Immature natural killer cell (primary cell): Measurements from ENCODE around the gene EYA2. TPM values are rescaled to one million over a fixed set of nuclear protein-coding genes. Genes with fewer than 3 reads are reported as not detected.
A peak's percentile ranks its signal among the peaks of the same experiment; 100 is the strongest.

ENCODE experiments used
- DNase-seq, 3 donors: peaks; one replicate each; pipeline ENCODE4 v3.0.0; 2022; ENCODE audit warnings: mixed read lengths in 1 of 3
- H3K27ac Mint-ChIP-seq, 6 donors: one replicate each; pipeline ENCODE4 v1.8.0; 2020; ENCODE audit warnings: mixed read lengths in 6 of 6, mild to moderate bottlenecking in 5 of 6, inconsistent platforms in 4 of 6, moderate library complexity in 3 of 6
- H3K27me3 Mint-ChIP-seq, 3 donors: one replicate each; pipeline ENCODE4 v1.8.0; 2020 to 2021; ENCODE audit warnings: low read depth in 3 of 3, mild to moderate bottlenecking in 3 of 3, mixed read lengths in 3 of 3, moderate library complexity in 3 of 3, inconsistent platforms in 1 of 3
- H3K36me3 Mint-ChIP-seq, 3 donors: one replicate each; pipeline ENCODE4 v1.8.0; 2020; ENCODE audit warnings: mixed read lengths in 3 of 3, inconsistent platforms in 2 of 3, mild to moderate bottlenecking in 2 of 3
- H3K4me1 Mint-ChIP-seq, 2 donors: one replicate each; pipeline ENCODE4 v1.8.0; 2020; ENCODE audit warnings: inconsistent platforms in 2 of 2, mild to moderate bottlenecking in 2 of 2, mixed read lengths in 2 of 2, moderate library complexity in 1 of 2
- H3K4me3 Mint-ChIP-seq, 5 donors: one replicate each; pipeline ENCODE4 v1.8.0; 2020; ENCODE audit warnings: mild to moderate bottlenecking in 5 of 5, mixed read lengths in 5 of 5, inconsistent platforms in 3 of 5, moderate library complexity in 3 of 5
- H3K9me3 Mint-ChIP-seq, 6 donors: one replicate each; pipeline ENCODE4 v1.8.0; 2020; ENCODE audit warnings: mild to moderate bottlenecking in 6 of 6, mixed read lengths in 6 of 6, inconsistent platforms in 4 of 6, moderate library complexity in 3 of 6
- polyA plus RNA-seq, 3 donors: library from polyadenylated mRNA; unstranded; fragments of 300-500 nt; fragmentation: Illumina TruSeq; gene quantifications; one replicate each; pipeline ENCODE4 v1.2.3, GENCODE V29; 2021

EYA2 gene
- polyA plus RNA-seq, 3 donors from 2014 or later: not detected

GRCh38 chr20:47141350-47141921 is 246.8 kb downstream of the EYA2 start:
- H3K27me3 Mint-ChIP-seq: peaks cover 0 to 2% (median 1%) of the 10 kb centered on the region in 3 donors
- H3K9me3 Mint-ChIP-seq: peaks cover 0 to 2% (median 0%) of the 10 kb centered on the region in 6 donors
- H3K27ac Mint-ChIP-seq: no peak overlapping the region
- peaks cover 0 to under 1% of the 10 kb centered on the region in 2 donors for H3K4me1 Mint-ChIP-seq
- H3K4me3 Mint-ChIP-seq: no peak overlapping the region
- no peak for DNase-seq
- H3K36me3 Mint-ChIP-seq: no peaks in the 10 kb centered on the region

GRCh38 chr20:47141941-47142773 is 247.5 kb downstream of the EYA2 start:
- Mint-ChIP-seq H3K27ac (no peak overlapping the region), H3K4me3 (no peak overlapping the region), H3K27me3 (peaks cover 0 to 2% (median 0%) of the 10 kb centered on the region in 3 donors), H3K36me3 (no peaks in the 10 kb centered on the region), H3K4me1 (peaks cover 0 to 7% of the 10 kb centered on the region in 2 donors), H3K9me3 (peaks cover 0 to 2% (median 0%) of the 10 kb centered on the region in 6 donors)
- no peak for DNase-seq

- Mint-ChIP-seq H3K4me1 (peaks cover 5 to 12% of the 10 kb centered on the region in 2 donors), H3K27ac (no peak overlapping the region), H3K9me3 (peaks cover 0 to 2% (median 0%) of the 10 kb centered on the region in 6 donors), H3K4me3 (no peak overlapping the region), H3K36me3 (no peaks in the 10 kb centered on the region), H3K27me3 (peaks cover 0 to 2% (median 2%) of the 10 kb centered on the region in 3 donors)
- DNase-seq: no peak
Measured at GRCh38 chr20:47142774-47143170, 248.1 kb downstream of the EYA2 start.

- Mint-ChIP-seq H3K4me1 (peaks cover 7 to 12% of the 10 kb centered on the region in 2 donors), H3K4me3 (no peak overlapping the region), H3K9me3 (peaks cover 0 to 2% (median 0%) of the 10 kb centered on the region in 6 donors), H3K27ac (no peak overlapping the region), H3K27me3 (peaks cover 0 to 2% (median 2%) of the 10 kb centered on the region in 3 donors), H3K36me3 (no peaks in the 10 kb centered on the region)
- DNase-seq: no peak
Measured at GRCh38 chr20:47143657-47144056, 249.0 kb downstream of the EYA2 start.

- DNase-seq: no peak
- H3K9me3 Mint-ChIP-seq: peaks cover 0 to 2% (median 0%) of the 10 kb centered on the region in 6 donors
- H3K4me3 Mint-ChIP-seq: no peak overlapping the region
- H3K36me3 Mint-ChIP-seq: no peaks in the 10 kb centered on the region
- H3K27ac Mint-ChIP-seq: no peak overlapping the region
- peaks cover 0 to 2% (median 0%) of the 10 kb centered on the region in 3 donors for H3K27me3 Mint-ChIP-seq
- H3K4me1 Mint-ChIP-seq: peaks cover 7 to 12% of the 10 kb centered on the region in 2 donors
Measured at GRCh38 chr20:47144463-47144862, 249.8 kb downstream of the EYA2 start.

GRCh38 chr20:47146686-47147085 is 252.0 kb downstream of the EYA2 start:
- peaks cover 7 to 12% of the 10 kb centered on the region in 2 donors for H3K4me1 Mint-ChIP-seq
- H3K4me3 Mint-ChIP-seq: no peak overlapping the region
- H3K9me3 Mint-ChIP-seq: peaks cover 0 to 4% (median 0%) of the 10 kb centered on the region in 6 donors
- no peak for DNase-seq
- H3K27me3 Mint-ChIP-seq: peaks cover 0 to 6% (median 3%) of the 10 kb centered on the region in 3 donors
- H3K36me3 Mint-ChIP-seq: no peaks in the 10 kb centered on the region
- no peak overlapping the region for H3K27ac Mint-ChIP-seq

GRCh38 chr20:47148059-47148458 is 253.4 kb downstream of the EYA2 start:
- Mint-ChIP-seq H3K4me1 (peaks cover 7 to 12% of the 10 kb centered on the region in 2 donors), H3K36me3 (no peaks in the 10 kb centered on the region), H3K27ac (no peak overlapping the region), H3K4me3 (no peak overlapping the region), H3K27me3 (peaks cover 3 to 6% (median 5%) of the 10 kb centered on the region in 3 donors), H3K9me3 (peaks cover 0 to 4% (median 0%) of the 10 kb centered on the region in 6 donors)
- DNase-seq: no peak

- no peak for DNase-seq
- Mint-ChIP-seq H3K27ac (no peak overlapping the region), H3K9me3 (peaks cover 0 to 4% (median 0%) of the 10 kb centered on the region in 6 donors), H3K4me1 (peaks cover 7 to 12% of the 10 kb centered on the region in 2 donors), H3K4me3 (peak overlapping the region in 1 of 5 donors; percentile 6), H3K36me3 (no peaks in the 10 kb centered on the region), H3K27me3 (peaks cover 3 to 8% (median 5%) of the 10 kb centered on the region in 3 donors)
Measured at GRCh38 chr20:47149939-47150338, 255.3 kb downstream of the EYA2 start.

- Mint-ChIP-seq H3K27ac (no peak overlapping the region), H3K4me3 (no peak overlapping the region), H3K36me3 (no peaks in the 10 kb centered on the region), H3K9me3 (peaks cover 0 to 3% (median 0%) of the 10 kb centered on the region in 6 donors), H3K27me3 (peaks cover 3 to 8% (median 5%) of the 10 kb centered on the region in 3 donors), H3K4me1 (peaks cover 7 to 12% of the 10 kb centered on the region in 2 donors)
- peak in 2 of 3 donors; percentile 3 to 7 for DNase-seq
Measured at GRCh38 chr20:47150403-47151152, 255.9 kb downstream of the EYA2 start.

- Mint-ChIP-seq H3K9me3 (peaks cover 0 to 3% (median 0%) of the 10 kb centered on the region in 6 donors), H3K4me3 (no peak overlapping the region), H3K27me3 (peaks cover 5 to 8% (median 5%) of the 10 kb centered on the region in 3 donors), H3K36me3 (no peaks in the 10 kb centered on the region), H3K4me1 (peaks cover 6 to 7% of the 10 kb centered on the region in 2 donors), H3K27ac (no peak overlapping the region)
- no peak for DNase-seq
Measured at GRCh38 chr20:47152068-47152467, 257.4 kb downstream of the EYA2 start.

- H3K4me3 Mint-ChIP-seq: no peak overlapping the region
- H3K27me3 Mint-ChIP-seq: peaks cover 5 to 9% (median 5%) of the 10 kb centered on the region in 3 donors
- H3K4me1 Mint-ChIP-seq: no peaks in the 10 kb centered on the region
- H3K36me3 Mint-ChIP-seq: no peaks in the 10 kb centered on the region
- H3K27ac Mint-ChIP-seq: no peak overlapping the region
- peaks cover 0 to 3% (median 0%) of the 10 kb centered on the region in 6 donors for H3K9me3 Mint-ChIP-seq
- no peak for DNase-seq
Measured at GRCh38 chr20:47154089-47154488, 259.4 kb downstream of the EYA2 start.

- H3K4me3 Mint-ChIP-seq: no peak overlapping the region
- peaks cover 2 to 7% (median 7%) of the 10 kb centered on the region in 3 donors for H3K27me3 Mint-ChIP-seq
- no peak for DNase-seq
- peaks cover 0 to under 1% (median 0%) of the 10 kb centered on the region in 6 donors for H3K9me3 Mint-ChIP-seq
- no peaks in the 10 kb centered on the region for H3K36me3 Mint-ChIP-seq
- no peak overlapping the region for H3K27ac Mint-ChIP-seq
- no peaks in the 10 kb centered on the region for H3K4me1 Mint-ChIP-seq
Measured at GRCh38 chr20:47156301-47157137, 261.9 kb downstream of the EYA2 start.

- Mint-ChIP-seq H3K4me1 (no peaks in the 10 kb centered on the region), H3K36me3 (no peaks in the 10 kb centered on the region), H3K4me3 (no peak overlapping the region), H3K27ac (no peak overlapping the region), H3K9me3 (no peaks in the 10 kb centered on the region), H3K27me3 (peaks cover 0 to 7% (median 4%) of the 10 kb centered on the region in 3 donors)
- DNase-seq: no peak
Measured at GRCh38 chr20:47159166-47159565, 264.5 kb downstream of the EYA2 start.
